ENCODE results near the gene TM6SF1.
A peak's percentile ranks its signal among the peaks of the same experiment; 100 is the strongest.
"Not testable (repeated sequence)": the region's sequence is repeated elsewhere in the genome, so short reads cannot be mapped to it uniquely, and the experiment has no call there.

Gene TM6SF1

DNA sequence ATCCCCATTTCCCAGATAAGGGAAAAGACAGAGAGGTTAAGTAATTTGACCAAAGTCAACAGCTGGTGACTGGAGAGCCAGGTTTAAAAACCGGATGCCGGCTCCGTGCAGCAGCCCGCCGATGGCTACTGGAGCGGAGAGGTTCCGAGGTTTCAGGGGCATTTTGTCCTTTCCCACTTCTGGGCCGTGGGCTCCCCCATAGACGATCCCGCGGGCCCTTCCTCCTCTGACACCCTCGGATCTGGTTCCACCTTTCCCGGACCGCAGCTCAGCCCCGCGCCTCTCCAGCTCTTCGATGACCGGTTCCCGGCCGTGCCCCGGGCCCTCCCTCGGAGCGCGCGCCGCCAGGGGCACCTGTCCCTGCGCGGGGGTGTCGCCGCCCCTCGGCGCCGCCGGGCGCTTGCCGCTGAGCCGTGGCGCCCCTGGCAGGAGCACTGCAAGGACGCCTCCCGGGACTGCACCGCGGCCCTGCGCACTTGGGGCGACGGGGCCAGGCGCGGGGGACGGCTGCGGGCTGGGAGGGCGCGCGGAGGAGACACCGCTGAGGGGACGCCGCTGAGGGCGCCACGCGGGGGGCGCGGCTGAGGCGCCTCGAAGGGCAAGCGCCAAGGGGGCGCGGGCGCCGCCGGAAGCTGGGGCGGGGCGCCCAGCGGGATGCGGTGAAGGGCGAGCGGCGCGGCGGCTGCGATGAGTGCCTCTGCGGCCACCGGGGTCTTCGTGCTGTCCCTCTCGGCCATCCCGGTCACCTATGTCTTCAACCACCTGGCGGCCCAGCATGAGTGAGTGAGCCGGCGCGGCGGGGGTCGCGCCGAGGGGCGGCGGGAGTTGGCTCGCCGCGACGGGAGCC, at the start of gene TM6SF1:
Gene TM6SF1, plus strand, starts transcription at position 652 of the 847 bp plus-strand sequence. Its CDS starts 36 bp downstream, at position 688.
- no peak for DNase-seq

DNA sequence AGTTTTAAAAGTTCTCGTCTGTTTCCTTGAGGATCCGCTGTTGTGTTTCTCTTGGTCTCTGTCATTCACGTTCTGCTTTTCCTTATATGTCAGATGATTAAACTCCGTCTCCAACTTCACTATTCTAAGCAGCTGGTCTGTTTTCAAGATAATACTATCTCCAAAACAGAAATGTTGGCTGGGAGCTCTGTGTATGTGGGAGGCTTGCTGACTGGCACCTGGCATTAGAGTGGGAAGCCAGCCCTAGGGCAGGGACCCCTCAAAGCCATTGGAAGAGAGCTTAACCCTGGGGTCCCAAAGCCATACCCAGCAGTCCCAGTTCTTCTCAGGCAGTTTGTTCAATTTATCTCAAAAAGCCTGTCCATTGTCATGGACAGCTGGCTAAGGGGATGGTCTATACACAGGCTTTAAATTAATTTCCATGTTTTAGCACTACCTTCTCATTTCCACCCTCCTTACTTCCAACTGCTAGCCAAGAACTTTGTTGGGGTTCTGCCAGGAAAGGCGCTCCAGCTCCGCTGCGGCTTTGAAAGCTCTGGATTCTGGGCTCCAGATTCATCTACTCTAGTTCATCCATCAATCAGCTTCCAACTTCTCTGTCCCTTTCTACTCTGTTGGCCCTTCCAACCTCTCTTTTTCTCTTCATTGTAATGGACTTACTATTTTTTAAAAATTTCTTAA, 49.6 kb upstream of the TM6SF1 start:
- no peak for DNase-seq

DNA sequence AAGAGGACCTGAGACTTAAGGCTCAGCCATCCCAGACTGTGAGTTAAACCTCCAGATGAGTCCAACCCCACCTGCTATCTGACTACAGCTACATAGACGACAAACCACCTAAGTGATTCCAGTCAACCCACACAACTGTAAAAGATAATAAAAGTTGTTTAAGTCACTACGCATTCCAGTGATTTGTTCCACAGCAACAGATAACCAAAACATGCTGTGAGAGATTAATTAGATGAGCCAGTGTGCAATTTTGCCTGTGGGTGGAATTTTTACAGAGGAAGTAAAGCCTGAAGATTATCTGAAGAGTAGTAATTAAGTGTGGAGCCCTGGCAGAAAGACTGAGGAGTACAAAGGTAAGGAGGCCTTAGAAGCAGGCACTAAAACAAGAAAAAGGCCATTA, 45.8 kb upstream of the TM6SF1 start:
- DNase-seq, result no peak

DNA sequence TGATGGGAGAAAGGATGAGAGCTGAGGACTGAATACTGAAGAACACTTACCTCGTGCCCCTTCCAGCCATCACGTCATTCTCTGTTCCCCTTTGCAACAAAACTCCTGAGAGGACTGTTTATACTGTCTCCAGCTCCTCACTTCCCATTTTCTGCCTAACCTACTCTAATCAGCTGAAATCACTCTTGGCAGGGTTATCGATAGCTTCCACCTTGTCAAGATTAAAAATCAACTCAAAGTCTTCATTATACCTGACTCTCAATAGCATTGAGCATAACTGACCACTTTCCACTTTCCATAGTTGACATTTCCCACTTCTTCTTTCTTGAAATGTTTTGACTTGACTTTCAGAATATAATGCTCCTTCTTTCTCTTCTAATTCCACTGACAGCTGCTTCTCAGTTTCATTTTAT, 44.7 kb upstream of the TM6SF1 start:
- no peak for DNase-seq

DNA sequence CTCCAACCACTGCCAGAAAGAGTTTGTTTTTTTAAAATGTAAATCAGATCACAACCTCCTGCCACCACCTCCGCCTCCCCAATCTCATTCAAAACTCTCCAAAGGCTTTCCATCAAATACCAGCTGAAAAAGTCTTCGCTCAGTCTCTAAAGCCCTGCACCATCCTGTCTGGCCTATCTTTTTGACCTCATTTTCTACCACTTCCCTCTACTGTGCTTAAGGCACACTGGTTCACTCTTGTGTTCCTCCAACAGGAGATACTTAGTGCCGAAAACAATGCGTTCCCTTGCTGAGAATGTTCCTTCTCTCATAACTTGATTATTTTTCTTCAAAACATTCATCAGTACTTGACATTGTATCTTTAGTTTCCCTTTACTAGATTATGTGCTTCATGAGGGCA, 43.9 kb upstream of the TM6SF1 start:
- DNase-seq, result no peak

DNA sequence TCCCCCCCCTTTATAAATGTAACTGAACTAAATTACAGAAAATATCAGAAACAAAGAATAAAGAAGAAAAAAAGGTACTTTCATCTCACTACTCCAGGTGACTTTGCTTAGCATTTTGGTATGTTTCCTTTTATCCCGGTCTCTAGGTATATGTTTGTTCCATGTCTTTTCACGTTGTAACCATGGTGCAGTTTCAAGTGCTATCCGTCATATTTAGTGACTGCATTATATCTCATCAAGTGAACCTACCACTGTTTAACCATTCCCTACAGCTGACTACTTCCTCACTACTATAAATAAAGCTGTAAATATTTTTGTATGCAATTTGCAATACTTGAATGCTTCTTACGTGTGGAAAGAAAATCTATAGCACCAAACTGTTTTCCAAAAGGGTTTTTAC, 42.6 kb upstream of the TM6SF1 start:
- no peak for DNase-seq

DNA sequence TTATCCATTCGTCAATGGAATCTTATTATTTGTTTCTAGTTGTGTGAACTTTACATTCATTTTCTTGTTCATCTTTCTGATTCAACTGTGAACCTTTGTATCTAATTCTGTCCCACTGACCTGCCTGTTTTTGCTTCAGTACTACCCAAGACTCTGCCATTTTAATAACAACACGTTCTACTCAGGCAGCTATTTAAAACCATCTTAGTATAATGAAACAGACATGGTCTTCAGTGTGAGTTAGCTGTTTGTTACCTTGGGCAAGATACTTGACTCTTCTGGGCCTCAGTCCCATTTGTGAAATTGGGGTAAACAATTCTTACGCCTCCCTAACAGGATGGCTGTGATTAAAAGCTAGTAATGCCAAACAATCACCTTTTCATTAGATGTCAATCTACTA, 42.0 kb upstream of the TM6SF1 start:
- DNase-seq, result no peak

DNA sequence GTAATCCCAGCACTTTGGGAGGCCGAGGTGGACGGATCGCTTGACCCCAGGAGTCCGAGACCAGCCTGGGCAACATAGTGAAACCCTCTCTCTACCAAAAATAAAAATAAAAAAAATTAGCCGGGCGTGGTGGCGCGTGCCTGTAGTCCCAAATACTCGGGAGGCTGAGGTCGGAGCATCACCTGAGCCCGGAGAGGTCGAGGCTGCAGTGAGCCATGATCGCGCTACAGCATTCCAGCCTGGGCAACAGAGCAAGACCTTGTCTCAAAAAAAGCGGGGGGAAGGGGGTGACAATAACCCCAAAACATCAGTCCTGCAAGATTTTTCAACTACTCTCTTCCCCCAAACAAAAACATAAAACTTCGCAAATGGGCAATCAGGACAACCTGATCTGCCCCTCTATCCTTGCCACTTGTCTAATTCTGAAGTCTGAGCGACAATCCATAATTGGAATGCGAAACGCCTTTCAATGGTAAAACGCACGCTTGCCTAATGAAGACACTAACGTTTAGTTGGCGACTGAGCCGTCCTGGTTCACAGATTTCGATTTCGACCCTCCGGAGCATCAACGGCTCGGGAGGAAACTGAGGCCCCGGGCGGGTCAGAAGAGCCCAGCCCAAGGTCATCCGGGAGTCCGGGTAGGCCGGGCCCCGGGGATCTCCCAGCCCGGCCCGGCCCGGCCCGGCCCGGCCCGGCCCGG, 41.3 kb upstream of the TM6SF1 start:
- DNase-seq, result no peak

DNA sequence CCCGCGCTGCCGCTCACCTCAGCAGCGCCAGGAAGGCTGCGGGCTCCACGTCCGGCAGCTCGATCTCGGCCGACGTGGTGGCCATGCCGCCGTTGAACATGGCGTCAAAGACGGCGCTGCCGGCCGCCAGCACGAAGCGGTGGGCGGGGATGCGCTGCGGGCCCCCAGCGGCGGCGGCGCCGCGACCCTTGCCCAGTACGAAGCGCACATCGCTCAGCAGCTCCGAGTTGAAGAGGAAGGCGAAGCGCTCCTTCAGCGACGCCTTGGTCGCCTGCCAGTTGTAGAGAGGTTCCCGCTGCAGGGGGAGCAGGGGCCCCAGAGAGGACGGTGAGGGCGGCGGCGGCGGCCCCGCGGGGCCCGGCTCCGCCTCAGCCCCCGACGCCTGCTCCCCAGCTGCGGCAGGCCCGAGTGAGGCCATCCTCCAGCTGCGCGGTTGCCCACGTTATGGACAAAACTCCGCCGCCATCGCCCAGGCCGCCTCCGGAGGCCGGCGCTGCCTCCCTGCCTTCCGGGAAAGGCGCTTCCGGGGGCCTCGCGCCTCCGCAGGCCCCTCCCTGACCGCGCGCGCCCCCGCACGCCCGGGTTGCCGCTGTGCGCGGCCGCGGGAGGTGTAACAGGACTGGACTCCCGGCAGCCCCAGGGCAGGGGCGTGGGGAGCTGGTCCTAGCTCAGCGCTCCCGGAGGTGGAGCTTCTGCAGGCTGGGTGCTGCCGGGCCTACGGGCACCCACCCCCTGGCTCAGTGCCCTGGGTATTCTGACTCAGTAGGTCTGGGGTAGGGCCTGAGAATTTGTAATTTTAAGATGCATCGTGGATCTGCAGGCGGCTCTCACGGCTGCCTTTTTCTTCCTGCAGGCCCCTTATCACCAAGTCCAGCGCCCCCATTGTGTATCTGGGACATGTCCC, 40.5 kb upstream of the TM6SF1 start, which contains the start of gene BTBD1:
Gene BTBD1, minus strand, starts transcription at position 519 of the 904 bp plus-strand sequence. Its CDS starts 101 bp downstream, at position 418.
- DNase-seq, result peak; percentile 73

DNA sequence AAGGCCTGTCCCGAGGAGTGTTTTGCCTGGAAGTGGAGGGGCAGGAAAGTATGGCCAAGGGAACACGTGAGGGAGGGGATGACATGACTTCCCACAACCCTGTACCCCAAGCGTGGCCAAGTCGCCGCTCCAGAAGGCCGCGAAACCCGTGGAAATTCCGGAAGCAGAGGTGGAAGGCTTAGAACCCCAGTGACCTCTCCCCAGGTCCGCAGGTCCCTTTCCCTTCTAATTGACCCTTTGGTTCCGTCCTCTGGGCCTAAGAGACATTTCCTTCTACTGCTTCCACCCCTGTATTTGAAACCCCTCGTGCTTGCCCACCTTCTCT, 39.8 kb upstream of the TM6SF1 start:
- DNase-seq, result no peak

DNA sequence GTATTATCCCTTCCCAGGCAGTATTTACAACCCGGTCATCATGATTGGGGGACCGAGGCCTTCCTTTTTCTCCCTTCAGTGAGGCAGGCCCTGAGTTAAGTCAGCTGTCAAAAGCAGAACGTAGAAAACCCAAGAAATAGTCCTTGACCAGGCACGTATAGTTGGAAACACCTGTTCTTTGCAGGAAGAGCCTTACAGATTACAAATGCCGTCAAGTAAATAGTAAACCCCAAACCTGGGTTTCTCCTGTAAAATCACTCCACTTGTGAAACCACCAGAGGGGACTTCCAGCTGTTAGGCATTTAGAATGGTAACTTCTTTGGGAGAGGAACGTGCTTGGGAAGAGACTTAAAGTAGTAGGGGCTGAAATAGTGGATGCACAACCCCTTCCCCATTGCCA, 39.4 kb upstream of the TM6SF1 start:
- no peak for DNase-seq

DNA sequence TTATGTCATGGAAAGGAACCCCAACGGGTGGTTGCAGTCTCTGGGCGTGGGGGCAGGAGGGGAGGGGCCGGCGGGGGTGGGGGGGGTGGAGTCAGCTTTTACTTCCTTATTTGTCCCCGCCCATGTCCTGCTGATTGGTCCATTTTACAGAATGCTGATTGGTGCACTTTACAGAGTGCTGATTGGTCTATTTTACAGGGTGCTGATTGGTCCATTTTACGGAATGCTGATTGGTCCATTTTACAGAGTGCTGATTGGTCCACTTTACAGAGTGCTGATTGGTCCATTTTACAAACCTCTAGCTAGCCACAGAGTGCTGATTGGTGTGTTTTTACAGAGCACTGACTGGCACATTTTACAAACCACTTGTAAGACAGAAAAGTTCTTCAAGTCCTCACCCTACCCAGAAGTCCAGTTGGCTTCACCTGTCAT, 38.2 kb upstream of the TM6SF1 start:
- not testable (repeated sequence) for DNase-seq

DNA sequence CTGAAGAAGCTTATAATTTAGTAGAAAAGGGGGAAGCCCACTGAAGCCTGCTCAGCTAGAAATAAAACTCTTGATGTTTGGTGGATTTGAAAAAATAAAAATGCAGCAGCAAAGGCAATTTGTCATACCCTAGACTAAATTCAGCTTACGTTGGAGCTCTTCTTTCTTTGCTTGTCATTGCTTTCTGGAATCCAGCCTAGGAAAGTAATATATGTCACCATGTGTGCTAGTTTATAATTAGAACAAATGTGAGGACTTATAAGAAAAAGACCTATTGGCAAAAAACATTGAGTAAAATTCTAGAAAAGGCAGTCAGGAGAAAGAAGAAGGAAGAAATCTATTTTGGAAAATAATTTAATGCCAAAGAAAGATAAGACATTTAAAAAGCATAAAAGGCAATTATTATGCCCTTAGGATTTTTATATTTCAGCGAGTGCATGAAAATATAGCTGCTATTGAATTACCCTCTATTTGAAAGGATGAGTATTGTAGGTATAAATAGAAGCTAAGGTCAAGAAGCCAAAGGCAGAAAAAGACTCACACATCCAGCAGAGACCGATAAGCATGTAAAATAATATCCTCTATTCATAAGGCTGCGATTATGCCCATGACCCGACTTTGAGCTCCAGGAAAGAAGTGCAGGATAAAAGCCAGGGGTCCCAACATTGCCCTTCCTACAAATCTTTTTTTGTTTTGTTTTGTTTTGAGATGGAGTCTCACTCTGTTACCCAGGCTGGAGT, 29.8 kb upstream of the TM6SF1 start:
- no peak for DNase-seq

DNA sequence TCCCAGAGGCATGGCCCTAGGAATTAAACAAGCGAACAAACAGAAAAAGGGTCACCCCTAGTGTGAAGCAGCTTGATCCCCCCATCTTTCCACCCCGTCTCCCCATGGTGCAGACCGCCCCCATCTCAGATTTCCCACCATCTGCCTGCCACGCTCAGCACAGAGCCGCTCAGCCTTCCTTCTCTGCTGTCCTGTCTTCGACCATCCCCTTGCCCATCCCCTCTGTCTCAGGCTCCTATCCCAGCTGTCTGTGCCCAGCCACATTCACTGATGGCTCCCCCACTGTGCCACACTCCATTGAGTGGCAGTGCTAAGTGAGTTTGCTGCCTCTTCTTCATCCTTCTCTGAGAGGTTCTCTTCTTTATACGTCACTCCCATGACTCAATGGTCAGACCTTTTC, 28.7 kb upstream of the TM6SF1 start:
- no peak for DNase-seq

DNA sequence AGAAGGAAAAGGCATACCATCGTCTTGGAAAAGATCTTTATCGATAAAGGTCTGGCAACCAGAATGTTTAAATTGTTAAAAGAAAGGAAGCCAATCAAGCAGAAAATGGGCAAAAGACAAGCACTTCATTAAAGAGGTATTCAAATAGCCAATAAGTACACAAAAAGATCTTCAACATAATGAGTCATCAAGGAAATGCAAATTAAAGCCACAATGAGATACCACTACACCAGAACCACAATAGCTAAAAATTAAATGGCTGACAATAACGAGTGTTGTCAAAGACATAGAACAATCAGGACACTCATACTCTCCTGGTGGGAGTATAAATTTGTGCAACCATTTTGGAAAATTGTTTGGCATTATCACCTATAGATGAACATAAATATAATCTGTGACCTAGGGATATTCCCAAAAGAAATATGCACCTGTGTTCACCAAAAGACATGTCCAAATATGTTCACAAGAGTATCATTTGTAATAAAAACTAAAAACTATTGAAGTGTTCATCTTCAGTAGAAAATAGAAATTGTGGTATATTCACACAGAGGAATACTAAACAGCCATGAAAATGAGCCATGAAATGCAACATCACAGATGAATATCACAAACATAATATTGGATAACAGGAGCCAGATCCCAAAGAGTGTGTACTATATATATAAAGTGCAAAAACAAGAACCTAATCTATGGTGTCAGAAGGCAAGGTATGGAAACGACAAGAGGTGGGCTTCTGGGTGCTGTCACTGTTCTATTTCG, 26.0 kb upstream of the TM6SF1 start:
- DNase-seq, result no peak

DNA sequence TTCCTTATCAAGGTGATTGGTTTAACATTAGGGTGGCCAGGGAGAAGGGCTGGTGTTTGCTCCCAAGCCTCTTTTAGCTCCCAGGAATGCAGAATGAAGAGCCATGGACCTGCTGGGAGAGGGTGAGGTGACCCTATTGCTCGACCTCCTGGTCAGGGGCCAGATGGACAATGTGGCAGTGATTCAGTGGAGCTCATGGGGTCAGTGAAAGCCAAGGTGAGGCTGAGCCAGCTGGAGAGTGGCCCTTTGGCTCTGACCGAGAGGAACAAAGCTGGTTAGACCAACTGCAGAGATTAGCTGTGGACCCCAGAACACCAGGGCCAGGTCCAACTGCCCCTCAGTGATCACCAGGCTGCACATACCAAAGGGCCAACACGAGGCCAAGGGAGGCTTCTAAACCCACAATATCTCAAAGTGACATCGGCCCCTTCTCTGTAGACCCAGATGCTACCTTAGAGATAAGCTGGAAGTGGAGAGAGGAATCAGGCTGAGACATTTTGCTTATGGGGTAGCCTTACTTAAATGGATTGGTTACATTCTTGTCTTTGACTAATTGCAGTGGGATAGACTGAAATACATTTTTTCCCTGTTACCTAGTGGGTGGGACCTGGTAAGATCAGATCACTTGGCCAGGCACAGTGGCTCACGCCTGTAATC, 24.6 kb upstream of the TM6SF1 start:
- DNase-seq, result no peak

DNA sequence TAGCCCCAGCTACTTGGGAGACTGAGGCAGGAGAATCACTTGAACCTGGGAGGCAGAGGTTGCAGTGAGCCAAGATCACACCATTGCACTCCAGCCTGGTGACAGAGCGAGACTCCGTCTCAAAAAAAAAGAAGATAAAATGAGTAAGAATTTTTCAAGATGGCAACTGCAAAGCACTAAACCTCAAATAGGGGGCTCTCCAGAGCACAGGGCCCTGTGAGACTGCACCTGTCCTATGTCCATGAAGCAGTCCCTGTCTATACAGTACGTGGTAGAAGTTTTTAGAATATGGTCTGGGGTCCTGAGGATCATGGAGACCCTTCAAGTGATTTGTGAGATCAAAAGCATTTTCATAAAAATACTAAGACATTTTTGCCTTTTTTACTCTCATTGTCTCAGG, 22.0 kb upstream of the TM6SF1 start:
- not testable (repeated sequence) for DNase-seq

DNA sequence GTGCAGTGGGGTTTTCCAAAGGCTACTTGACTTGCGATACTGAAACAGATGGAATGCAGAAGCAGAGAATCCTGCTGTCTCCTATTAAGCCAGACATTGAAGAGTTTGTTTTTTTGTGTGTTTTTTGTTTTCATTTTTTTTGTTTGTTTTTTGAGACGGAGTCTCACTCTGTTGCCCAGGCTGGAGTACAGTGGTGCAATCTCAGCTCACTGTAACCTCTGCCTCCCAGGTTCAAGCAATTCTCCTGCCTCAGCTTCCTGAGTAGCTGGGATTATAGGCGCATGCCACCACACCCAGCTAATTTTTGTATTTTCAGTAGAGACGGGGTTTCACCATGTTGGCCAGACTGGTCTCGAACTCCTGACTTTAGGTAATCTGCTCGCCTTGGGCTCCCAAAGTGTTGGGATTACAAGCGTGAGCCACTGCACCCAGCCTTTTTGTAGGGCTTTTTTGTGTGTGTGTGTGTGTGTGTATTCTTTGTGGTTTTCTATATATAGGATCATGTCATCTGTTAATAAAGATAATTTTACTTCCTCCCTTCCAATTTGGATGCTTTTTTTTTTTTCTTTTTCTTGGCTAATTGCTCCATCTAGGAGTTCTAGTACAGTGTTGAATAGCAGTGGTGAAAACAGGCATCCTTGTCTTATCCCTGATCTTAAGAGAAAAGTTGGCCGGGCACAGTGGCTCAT, 21.4 kb upstream of the TM6SF1 start:
- not testable (repeated sequence) for DNase-seq

DNA sequence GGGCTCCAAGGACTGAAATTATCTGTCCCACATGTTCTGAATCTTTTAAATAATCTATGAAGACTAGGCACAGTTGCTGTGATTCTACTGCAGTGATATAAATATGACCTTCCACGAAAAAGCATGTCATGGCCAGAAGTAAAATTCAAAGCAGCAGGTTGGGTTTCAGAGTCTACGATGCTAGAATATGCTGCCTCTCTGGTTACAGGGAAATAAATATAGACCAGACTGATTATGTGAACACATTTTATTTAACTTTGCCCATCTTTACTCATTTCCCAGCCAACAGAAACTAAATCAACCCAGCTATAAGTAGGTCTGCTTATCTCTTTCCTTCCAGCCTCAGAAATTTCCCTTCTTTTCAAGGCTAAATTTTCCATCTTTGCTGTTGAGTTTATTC, 19.9 kb upstream of the TM6SF1 start:
- no peak for DNase-seq

DNA sequence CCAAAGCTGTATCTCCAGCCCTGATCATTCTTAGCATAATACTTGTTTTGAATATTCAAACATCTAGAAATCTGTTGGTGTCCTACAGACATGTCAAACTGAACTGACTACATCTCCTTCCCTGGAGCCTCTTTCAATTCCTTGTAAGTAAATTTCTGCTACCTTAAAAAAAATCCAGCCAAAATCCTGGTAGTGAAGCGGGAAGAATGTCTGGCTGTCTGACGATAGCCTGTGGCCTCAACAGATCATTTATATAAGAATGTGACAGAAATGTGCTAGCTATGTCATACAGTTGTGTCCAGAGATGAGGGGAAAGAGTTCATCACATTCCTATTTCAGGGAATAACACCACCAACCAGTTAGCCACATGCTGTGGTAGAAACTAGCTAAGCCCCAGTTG, 18.6 kb upstream of the TM6SF1 start:
- DNase-seq, result no peak

Data from activated effector memory CD4-positive, alpha-beta T cell treated with Interleukin-2 at 50 U/mL for 16 hours (primary cell).